ENCODE data around the gene SCRT2.

SCRT2 gene

DNA sequence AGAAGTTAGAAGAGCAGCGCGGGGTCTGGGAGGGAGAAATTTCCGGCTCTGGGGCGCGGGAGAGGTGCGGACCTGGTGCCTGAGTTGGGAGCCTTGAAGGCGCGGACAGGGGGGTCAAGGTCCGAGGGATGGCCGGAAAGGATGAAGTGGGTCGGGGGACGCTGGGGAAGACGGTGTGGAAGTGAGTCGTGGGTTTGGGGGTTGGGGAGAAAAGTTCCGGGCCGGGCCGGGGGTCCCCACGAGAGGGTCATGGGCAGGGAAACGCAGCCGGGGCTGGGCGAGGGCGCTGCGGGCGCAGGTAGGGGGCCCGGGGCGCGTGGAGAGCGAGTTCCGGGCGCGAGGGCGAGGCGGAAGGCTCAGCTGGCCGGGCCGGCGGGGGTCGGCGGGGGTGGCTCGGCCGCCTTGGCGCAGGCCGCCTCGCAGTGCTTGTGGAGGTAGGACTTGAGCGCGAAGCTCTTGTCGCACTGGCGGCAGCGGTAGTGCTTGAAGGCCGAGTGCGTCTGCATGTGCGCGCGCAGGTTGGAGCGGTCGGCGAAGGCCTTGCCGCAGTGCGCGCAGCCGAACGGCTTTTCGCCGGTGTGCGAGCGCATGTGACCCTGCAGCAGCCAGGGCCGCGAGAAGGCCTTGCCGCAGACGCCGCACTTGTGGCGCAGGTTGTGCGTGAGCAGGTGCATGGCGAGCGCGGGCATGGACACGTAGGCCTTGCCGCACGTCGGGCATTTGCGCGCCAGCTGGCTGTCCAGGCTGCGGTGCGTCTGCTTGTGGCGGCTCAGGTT, 12.1 kb downstream of the SCRT2 start:
- DNase-seq (no peak), ATAC-seq (replicated peaks) (no peak)
- H3K27ac Mint-ChIP-seq: peak overlapping the region in 1 of 2 donors; percentile 30
- H3K27me3 Mint-ChIP-seq: peaks cover 46 to 96% of the 10 kb centered on the region in 2 donors
- peak overlapping the region; percentile 9 to 56 for H3K4me3 Mint-ChIP-seq
- no peaks in the 10 kb centered on the region for H3K9me3 Mint-ChIP-seq
- H3K36me3 Mint-ChIP-seq (ENCODE audit: insufficient read depth): peaks cover 2% of the 10 kb centered on the region
- H3K4me1 Mint-ChIP-seq (ENCODE audit: low read depth in 2 of 2): peaks cover 8 to 9% of the 10 kb centered on the region in 2 donors

DNA sequence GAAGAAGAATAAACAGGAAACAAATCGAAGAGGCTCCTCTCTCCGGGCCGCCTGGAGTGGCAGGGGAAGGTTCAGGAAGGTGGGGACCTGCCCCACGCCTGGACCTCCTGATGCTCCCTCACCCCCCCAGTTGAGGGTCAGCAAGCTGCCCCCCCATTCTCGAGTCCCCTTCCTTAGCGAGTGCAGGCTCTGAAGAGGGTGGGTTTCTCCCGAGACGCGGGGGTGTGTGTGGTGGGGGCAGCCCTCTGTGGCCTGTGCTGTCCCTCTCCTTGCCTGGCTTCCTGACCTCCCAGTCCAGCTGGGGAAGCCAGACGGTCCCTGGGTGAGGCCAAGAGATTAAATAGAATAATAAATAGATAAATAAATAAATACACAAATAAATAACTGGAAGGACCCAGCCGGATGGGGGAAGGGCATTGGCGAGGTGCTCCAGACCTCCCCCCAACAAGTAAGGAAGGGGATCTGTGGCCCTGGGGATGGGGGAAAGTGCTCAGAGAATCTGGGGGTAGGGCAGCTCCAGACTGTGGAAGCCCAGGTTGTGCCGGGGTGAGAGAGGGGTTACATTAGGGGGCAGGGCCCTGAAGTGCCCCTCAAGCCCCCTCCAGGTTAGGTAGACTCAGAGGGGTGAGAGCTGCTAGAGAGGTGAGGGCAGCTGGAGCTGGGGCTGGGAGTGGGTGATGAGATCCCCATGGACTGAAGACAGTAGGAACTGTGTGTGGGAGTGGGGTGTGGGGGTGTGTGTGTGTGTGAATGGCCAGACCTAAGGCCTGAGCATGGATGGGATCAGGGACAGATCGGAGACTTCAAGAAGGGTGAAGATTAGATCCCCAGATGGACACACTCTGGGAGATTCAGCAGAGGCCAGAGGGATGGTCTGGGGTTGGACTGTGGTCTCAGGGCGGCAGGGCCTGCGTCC, 13.1 kb downstream of the SCRT2 start:
- Mint-ChIP-seq H3K9me3 (no peaks in the 10 kb centered on the region), H3K27ac (peak overlapping the region in 1 of 2 donors; percentile 30), H3K4me1 (ENCODE audit: low read depth in 2 of 2) (peaks cover 8 to 9% of the 10 kb centered on the region in 2 donors), H3K4me3 (peak overlapping the region; percentile 9 to 56), H3K27me3 (peaks cover 53 to 94% of the 10 kb centered on the region in 2 donors), H3K36me3 (ENCODE audit: insufficient read depth) (peaks cover 2% of the 10 kb centered on the region)
- ATAC-seq (replicated peaks): no peak
- no peak for DNase-seq

DNA sequence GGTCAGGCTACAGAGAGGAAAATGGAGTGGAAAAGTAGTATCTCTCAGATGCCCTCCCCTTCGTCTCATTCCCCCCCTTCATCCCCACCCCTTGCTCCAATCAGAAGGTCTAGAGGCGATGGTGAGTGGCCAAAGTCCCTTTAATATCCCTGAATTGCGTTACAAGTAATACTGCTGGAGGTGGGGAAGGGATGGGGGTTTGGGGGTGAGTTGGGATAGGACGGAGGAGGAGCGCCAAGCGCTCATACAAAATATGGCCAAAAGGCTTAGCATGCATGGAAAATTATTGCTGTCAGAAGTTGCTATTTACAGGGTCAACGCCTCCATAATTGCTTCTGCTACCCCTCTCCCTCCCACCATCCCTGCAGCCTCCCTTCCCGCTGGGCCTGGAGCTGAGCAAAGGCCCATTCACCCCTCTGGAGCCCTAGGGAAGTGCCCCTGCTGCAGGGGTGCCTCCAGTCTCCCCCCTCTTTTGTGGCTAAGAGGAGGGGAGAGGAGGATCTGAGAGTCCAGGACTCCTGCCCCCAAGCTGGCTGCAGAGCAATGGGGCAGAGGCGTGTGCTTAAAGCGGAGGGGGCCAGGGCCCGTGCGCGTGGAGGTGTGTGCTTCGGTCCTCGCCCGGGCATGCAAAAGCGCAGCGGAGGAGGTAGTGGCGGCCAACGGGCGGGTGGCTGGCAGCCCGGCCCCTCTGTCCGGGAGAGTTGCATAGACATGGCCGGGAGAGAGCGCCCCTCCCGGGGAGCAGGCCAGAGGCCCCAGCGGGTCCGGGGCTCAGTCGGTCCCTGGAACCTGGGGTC, 13.9 kb downstream of the SCRT2 start:
- Mint-ChIP-seq H3K27me3 (peaks cover 56 to 85% of the 10 kb centered on the region in 2 donors), H3K36me3 (ENCODE audit: insufficient read depth) (peaks cover 2% of the 10 kb centered on the region), H3K27ac (no peak overlapping the region), H3K9me3 (no peaks in the 10 kb centered on the region), H3K4me3 (no peak overlapping the region), H3K4me1 (ENCODE audit: low read depth in 2 of 2) (peaks cover 7 to 8% of the 10 kb centered on the region in 2 donors)
- DNase-seq (no peak), ATAC-seq (replicated peaks) (no peak)

DNA sequence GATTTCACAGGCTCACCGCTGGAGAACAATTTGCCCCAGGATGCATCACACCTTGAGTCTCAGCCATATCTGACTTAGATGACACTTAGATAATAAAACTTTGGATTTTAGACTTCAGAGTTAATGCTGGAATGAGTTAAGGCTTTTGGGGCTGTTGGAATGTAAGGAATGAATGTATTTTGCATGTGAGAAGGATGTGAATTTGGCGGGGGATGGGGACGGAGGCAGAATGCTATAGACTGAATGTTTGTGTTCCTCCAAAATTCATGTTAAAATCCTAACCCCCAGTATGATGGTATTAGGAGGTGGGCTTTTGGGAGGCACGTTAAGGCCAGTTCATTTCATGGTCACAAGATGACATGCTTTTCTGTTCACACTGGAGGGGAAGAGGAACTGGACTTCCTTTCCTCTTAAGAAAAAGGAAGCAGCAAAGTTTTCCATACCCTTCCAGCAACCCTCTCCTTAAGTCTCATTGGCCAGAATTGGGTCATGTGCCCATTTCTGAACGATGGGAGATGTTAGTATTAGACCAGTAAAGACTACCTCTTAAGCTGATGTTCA, 16.8 kb downstream of the SCRT2 start:
- H3K27me3 Mint-ChIP-seq: peaks cover 41 to 59% of the 10 kb centered on the region in 2 donors
- H3K4me3 Mint-ChIP-seq: no peak overlapping the region
- no peak for ATAC-seq (replicated peaks)
- no peaks in the 10 kb centered on the region for H3K9me3 Mint-ChIP-seq
- H3K27ac Mint-ChIP-seq: no peak overlapping the region
- peaks cover 13 to 16% of the 10 kb centered on the region in 2 donors for H3K4me1 Mint-ChIP-seq (ENCODE audit: low read depth in 2 of 2)
- no peak for DNase-seq
- peaks cover 2% of the 10 kb centered on the region for H3K36me3 Mint-ChIP-seq (ENCODE audit: insufficient read depth)

DNA sequence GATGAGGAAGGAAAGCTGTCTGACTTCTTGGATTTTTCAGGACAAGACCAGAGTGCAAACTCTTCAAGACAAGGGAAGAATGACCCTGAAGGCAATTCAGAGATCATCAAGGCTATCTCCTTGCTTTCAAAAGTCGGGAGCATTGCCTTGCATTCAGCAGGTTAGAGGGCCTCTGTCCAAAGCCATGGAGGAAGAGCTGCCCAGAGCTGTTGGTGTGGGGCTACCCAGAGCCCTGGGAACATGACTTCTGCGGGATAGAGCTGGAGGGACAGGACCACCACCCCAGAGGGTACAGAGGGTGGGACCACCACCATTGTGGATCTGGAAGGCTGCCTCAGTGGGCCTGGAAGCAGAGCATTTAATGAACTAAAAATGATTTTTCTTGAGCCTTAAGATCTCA, 17.4 kb downstream of the SCRT2 start:
- H3K27me3 Mint-ChIP-seq: peaks cover 38 to 55% of the 10 kb centered on the region in 2 donors
- ATAC-seq (replicated peaks) (no peak), DNase-seq (no peak)
- no peak overlapping the region for H3K4me3 Mint-ChIP-seq
- no peak overlapping the region for H3K27ac Mint-ChIP-seq
- no peaks in the 10 kb centered on the region for H3K9me3 Mint-ChIP-seq
- peaks cover 2% of the 10 kb centered on the region for H3K36me3 Mint-ChIP-seq (ENCODE audit: insufficient read depth)
- H3K4me1 Mint-ChIP-seq (ENCODE audit: low read depth in 2 of 2): peaks cover 15 to 18% of the 10 kb centered on the region in 2 donors

DNA sequence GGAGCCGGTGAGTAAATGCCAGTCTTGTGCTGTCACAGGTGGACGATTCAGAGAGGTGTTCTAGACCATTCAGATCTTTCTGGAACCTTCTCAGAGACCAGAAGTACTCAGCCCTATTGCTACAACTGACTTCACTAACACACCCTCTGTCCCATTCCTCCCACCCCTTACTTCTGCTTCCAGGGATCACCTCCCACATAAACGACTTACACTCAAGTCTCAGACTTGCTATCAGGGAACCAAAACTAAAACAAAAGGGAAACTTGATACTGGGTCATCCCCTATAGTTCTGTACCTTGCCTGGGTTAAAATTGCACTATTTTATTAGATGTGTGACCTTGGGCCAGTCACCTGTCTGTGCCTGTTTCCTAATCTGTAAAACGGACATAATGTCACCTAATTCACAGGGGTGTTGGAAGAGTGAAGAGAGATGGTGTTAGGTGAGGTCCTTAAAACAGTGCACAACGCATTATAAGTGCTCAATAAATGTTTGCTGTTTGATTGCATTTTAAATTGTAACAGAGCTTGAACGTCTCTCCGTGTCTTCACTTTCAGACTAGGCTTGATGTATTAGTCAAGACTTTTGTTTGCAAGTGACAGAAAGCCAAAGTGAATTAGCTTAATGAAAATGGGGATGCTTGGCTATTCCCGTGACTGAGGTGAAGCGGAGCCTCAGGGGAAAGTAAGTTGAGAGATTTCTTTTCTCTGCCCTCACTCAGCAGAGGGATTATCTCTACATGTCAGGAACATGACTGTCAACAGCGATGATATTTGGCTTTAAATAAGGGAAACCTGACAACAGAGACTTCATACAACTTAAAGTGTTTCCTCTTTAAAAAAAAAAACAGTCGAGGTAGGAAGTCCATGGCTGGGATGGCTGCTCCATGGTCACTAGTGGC, 19.6 kb downstream of the SCRT2 start:
- ATAC-seq (replicated peaks) (no peak), DNase-seq (no peak)
- H3K9me3 Mint-ChIP-seq: no peaks in the 10 kb centered on the region
- no peak overlapping the region for H3K4me3 Mint-ChIP-seq
- H3K4me1 Mint-ChIP-seq (ENCODE audit: low read depth in 2 of 2): peaks cover 20 to 28% of the 10 kb centered on the region in 2 donors
- H3K27me3 Mint-ChIP-seq: peaks cover 18 to 32% of the 10 kb centered on the region in 2 donors
- no peak overlapping the region for H3K27ac Mint-ChIP-seq
- peaks cover 6% of the 10 kb centered on the region for H3K36me3 Mint-ChIP-seq (ENCODE audit: insufficient read depth)

DNA sequence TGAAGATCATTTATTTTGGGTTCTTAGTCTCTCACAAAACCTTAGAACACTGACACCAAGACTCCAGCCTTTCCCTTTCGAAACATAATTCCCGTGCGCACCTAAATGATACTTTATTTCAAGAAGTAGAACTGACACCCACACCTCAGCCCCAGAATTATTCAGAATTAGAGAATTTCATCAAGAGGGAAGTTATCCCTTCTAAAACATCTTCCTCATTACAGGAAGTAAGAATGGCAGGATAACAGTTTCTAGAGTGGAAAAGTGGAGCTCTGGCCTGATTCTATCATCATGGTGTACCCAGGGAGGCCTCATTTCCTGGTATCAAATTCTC, 21.2 kb downstream of the SCRT2 start:
- Mint-ChIP-seq H3K4me1 (ENCODE audit: low read depth in 2 of 2) (peaks cover 31 to 39% of the 10 kb centered on the region in 2 donors), H3K27me3 (peaks cover 11 to 16% of the 10 kb centered on the region in 2 donors), H3K9me3 (no peaks in the 10 kb centered on the region), H3K27ac (no peak overlapping the region), H3K4me3 (peak overlapping the region; percentile 75 to 85), H3K36me3 (ENCODE audit: insufficient read depth) (peaks cover 6% of the 10 kb centered on the region)
- DNase-seq: no peak
- no peak for ATAC-seq (replicated peaks)

DNA sequence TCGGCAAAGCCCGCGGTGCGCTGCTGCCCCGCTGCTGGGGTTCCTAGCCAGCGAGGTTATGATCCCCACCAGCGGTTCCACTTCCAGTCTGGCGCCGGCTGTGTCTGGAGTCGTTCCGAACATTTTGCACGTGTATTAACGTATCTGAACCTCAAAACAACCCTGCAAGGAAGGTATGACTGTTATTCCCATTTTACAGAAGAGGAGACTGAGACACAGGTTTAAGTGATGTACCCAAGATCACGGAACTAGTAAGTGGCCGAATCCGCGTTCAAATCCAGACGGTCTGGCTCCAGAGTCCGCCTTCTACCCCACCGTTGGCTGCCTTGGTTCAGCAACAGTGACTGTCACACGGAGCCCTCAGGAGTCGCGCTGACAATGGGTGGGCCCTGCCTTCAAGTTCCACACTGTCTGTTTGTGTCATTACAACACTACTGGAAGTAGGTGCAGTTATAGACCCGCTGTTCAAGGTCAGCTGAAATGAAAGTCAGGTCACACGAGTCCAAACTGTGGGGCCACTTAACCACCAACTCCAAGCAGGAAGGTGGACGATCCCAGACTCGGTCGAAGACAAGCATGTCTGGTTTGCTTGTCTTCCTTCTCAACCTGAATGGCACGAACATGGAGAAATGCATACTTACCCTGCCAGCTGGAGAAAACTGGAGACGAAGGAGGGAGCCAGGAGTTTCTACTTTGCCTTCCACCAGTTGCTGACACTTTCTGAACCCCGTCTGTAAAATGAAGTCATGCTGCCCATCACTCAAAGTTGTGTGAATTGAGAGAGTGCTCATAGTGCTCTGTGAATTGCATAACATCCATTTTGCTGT, 21.8 kb downstream of the SCRT2 start:
- peak in 1 of 3 experiments; percentile 6 for DNase-seq
- peaks cover 6% of the 10 kb centered on the region for H3K36me3 Mint-ChIP-seq (ENCODE audit: insufficient read depth)
- no peak for ATAC-seq (replicated peaks)
- H3K27me3 Mint-ChIP-seq: peaks cover 11% of the 10 kb centered on the region in 2 donors
- H3K27ac Mint-ChIP-seq: peak overlapping the region; percentile 19 to 89
- peaks cover 31 to 43% of the 10 kb centered on the region in 2 donors for H3K4me1 Mint-ChIP-seq (ENCODE audit: low read depth in 2 of 2)
- peak overlapping the region; percentile 75 to 85 for H3K4me3 Mint-ChIP-seq
- no peaks in the 10 kb centered on the region for H3K9me3 Mint-ChIP-seq

DNA sequence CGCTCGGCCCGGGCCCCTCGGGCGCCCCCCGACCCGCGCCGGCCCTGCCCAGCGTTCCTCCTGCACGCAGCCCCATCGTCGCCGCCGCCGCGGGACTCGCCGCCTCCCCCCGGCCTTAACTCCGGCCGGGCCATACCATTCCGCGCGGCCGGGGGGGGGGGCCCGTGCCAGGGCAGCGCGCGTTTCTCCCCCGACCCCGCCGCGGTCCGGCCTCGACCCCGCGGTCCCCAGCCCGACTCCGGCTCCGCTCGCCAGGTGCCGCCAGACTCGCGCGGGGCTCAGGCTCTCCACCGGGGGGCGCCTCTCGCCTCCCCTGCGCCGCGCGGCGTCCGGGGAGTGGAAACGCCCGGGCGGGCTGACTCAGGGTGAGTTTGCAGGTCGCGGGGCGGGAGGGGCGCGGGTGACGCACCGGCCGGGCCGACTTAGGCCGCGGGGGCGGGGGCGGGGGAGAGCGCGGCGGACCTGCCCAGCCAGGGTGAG, 22.5 kb downstream of the SCRT2 start, which contains the start of gene SRXN1:
Gene SRXN1, minus strand, starts transcription at position 91 of the 480 bp plus-strand sequence. Its CDS starts 15 bp downstream, at position 76.
- Mint-ChIP-seq H3K36me3 (ENCODE audit: insufficient read depth) (peaks cover 6% of the 10 kb centered on the region), H3K4me3 (peak within 1 kb of the TSS; percentile 75 to 85), H3K27me3 (peaks cover 4 to 9% of the 10 kb centered on the region in 2 donors), H3K27ac (peak within 1 kb of the TSS; percentile 51 to 89), H3K4me1 (ENCODE audit: low read depth in 2 of 2) (peaks cover 31 to 44% of the 10 kb centered on the region in 2 donors), H3K9me3 (no peaks in the 10 kb centered on the region)
- ATAC-seq (replicated peaks): peak; percentile 93
- peak; percentile 63 to 75 (median 74) for DNase-seq

DNA sequence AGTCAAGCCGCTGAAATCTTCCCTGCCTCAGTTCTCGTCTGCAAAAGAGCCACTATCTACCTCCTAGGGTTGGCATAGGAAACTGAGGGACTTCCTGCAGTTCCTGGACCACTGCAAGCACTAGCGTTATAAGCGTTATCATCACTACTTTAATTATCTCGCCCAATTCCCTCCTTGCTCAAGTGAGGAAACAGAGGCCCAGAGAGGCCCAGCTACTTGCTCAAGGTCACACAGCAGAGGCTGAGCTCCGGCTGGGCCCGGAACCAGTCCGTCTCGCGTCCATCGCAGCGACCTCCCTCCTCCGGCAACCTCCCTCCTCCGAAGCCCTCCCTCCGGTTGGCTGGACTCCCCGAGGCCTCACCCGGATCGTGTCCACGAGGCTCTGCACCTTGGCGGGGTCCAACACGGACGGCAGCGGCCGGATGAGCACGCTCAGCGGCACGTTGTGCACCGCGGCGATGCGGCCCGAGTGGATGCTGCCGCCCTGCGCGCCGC, 22.9 kb downstream of the SCRT2 start:
- Mint-ChIP-seq H3K4me1 (ENCODE audit: low read depth in 2 of 2) (peaks cover 31 to 44% of the 10 kb centered on the region in 2 donors), H3K36me3 (ENCODE audit: insufficient read depth) (peaks cover 8% of the 10 kb centered on the region), H3K4me3 (peak overlapping the region; percentile 66 to 85), H3K27me3 (peaks cover 0 to 4% of the 10 kb centered on the region in 2 donors), H3K27ac (peak overlapping the region; percentile 51 to 81), H3K9me3 (no peaks in the 10 kb centered on the region)
- no peak for DNase-seq
- ATAC-seq (replicated peaks): no peak
